DOHH2 (cell line): Measurements from ENCODE around the gene KCNN1.

ENCODE experiments used
- EZH2phosphoT487 ChIP-seq: fragments of 200-600 bp; sonication (generic); IDR thresholded peaks from 2 replicates; pipeline ENCODE4 v1.6.1; 2017; ENCODE audit warnings: borderline replicate concordance, mild to moderate bottlenecking, antibody characterized with exemption, low read length, moderate library complexity, mixed read lengths
- TF ChIP-seq, protein P1 (sequence below): fragments of 200-600 bp; sonication (generic); IDR thresholded peaks from one replicate; pipeline ENCODE4 v1.5.1; 2014; ENCODE audit warnings: antibody characterized with exemption, mild to moderate bottlenecking, low read depth, low read length; ENCODE audit not compliant: poor library complexity, severe bottlenecking

GRCh38 chr19:17963936-17964691 is 2.8 kb upstream of the KCNN1 start:
- TF ChIP-seq, protein P1, sequence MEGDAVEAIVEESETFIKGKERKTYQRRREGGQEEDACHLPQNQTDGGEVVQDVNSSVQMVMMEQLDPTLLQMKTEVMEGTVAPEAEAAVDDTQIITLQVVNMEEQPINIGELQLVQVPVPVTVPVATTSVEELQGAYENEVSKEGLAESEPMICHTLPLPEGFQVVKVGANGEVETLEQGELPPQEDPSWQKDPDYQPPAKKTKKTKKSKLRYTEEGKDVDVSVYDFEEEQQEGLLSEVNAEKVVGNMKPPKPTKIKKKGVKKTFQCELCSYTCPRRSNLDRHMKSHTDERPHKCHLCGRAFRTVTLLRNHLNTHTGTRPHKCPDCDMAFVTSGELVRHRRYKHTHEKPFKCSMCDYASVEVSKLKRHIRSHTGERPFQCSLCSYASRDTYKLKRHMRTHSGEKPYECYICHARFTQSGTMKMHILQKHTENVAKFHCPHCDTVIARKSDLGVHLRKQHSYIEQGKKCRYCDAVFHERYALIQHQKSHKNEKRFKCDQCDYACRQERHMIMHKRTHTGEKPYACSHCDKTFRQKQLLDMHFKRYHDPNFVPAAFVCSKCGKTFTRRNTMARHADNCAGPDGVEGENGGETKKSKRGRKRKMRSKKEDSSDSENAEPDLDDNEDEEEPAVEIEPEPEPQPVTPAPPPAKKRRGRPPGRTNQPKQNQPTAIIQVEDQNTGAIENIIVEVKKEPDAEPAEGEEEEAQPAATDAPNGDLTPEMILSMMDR: no peak
- no peak for TF ChIP-seq EZH2phosphoT487
